Astrocyte (in vitro differentiated cells and primary cell): ENCODE measurements around the gene CYSTM1.

Source experiments
- CTCF ChIP-seq: IDR thresholded peaks from 2 replicates; pipeline ENCODE4 v1.5.1; 2011; ENCODE audit warnings: low read depth, mild to moderate bottlenecking, inconsistent platforms, low read length, moderate library complexity; ENCODE audit not compliant: insufficient read depth
- EZH2 ChIP-seq: IDR thresholded peaks from 2 replicates; pipeline ENCODE4 v1.6.1; 2012; ENCODE audit warnings: mild to moderate bottlenecking, low read length, inconsistent platforms; ENCODE audit not compliant: insufficient read depth

- TF ChIP-seq CTCF = no peak
- TF ChIP-seq EZH2 = no peak
Observed at GRCh38 chr5:140282266-140282665, 107.3 kb downstream of the CYSTM1 start.
